T-helper 2 cell (primary cell): ENCODE results near the gene SLFN5.
"Not testable (repeated sequence)": the region's sequence is repeated elsewhere in the genome, so short reads cannot be mapped to it uniquely, and the experiment has no call there.

Experiments
- DNase-seq, 5 experiments: peaks; one replicate each; pipeline versions ENCODE4 v3.0.0 to v3.0.0-alpha.2; 2012 to 2022

Gene SLFN5

DNA sequence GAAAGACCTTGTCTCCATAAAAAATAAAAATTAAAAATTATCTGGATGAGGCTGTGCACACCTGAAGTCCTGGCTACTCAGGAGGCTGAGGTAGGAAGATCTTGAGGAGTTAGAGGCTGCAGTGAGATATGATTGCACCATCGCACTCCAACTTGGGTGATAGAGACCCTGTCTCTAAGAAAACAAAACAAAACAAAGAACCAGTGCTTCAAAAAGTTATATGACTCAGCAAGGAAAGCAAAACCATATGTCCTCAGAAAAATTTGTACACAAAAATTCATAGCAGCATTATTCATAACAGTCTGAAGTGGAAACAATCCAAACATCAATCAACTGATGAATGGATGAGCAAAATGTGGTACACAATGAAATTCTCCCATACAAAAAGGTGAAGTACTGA, 48.9 kb downstream of the SLFN5 start:
- DNase-seq = no peak

DNA sequence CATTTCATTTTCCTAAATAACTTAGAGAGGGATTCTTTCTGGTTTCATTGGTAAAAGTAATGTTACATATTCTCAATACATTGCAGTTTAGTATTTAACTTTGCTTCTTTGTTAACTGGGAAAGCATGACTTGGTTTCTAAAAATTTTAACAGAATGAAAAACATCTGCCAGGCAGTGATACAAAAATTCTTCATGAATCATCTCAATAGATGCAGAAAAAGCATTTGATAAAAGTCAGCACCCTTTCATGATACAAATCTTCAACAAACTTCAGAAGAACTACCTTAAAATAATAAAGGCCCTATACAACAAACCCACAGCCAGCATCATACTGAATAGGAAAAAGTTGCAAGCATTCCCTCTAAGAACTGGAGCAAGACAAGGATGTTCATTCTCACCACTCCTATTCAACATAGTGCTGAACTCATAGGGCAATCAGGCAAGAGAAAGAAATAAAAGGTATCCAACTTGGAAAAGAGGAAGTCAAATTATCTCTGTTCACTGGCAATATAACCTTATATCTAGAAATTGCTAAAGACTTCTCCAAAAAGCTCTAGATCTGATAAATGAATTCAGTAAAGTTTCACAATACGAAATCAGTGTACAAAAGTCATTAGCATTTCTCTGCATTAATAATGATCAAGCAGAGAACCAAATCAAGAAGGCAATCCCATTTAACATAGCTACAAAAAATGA, 50.4 kb downstream of the SLFN5 start:
- DNase-seq = no peak

DNA sequence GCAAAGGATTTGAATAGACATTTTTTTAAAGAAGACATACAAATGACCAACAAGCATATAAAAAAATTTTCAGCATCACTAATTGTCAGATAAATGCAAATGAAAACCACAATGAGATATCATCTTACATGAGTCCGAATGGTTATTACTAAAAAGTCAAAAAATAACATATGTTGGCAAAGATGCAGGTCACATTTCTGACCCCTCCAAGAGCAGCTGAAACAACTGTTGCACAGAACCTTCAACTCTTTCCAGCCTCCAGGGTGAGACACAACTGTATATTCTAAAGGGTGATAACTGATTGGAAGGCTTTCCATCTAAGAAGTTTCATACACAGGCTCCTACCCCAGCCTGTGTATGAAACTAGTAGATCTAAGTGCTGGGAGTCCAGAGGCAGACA, 51.9 kb downstream of the SLFN5 start:
- no peak for DNase-seq

DNA sequence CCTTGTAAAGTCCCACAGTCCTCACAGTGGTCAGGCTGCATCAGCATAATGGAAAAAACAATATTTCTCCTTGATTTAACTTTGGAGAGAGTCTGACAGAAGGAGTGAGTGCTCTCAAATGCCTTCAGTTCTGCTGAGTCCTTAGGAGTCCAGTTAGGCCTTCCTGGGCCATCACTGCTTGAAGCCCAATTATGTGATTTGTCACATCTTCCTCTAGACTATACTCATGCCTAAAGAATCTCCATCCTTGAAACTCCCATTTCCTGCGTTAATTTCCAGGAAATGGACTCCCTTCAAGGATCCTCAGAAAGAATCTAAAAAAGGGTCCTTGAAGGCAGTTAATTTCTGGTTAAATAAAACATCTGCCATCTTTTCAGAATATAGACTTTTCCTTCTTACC, 52.8 kb downstream of the SLFN5 start:
- DNase-seq = no peak

DNA sequence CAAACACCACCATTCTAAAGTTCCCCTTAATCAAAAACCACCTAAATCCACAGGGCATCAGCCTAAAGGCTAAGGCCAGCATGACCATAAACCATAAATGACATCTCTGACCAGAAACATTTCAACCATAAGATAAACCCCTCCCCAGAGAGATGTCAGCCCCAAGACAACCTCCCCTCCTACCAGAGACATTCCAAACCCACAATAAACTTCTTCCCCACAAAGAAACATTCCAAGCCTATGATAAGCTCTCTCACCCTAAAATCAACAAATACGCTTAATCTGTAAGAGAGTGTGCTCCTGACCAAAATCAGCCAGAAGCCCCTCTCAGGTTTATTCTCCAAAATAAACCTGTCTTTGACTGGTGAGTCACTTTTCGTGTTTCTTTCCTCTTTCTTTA, 54.8 kb downstream of the SLFN5 start:
- no peak for DNase-seq

DNA sequence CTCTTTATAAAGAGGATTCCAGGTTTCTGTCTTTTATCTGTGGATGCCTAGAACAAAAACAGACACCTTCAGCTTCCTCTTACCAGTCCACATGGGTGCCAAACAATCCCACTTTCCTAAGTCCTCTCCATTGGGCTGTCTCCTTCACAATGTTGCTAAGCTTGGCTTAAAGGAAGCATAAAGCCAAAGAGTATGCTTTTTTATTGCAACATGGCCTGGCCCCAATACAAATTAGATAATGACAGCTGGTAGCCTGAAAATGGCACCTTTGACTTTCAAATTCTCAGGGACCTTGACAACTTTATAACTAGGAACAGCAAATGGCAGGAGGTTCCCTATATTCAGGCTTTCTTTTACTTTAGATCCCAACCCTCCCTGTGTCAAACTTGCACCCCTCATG, 55.8 kb downstream of the SLFN5 start:
- DNase-seq = no peak

DNA sequence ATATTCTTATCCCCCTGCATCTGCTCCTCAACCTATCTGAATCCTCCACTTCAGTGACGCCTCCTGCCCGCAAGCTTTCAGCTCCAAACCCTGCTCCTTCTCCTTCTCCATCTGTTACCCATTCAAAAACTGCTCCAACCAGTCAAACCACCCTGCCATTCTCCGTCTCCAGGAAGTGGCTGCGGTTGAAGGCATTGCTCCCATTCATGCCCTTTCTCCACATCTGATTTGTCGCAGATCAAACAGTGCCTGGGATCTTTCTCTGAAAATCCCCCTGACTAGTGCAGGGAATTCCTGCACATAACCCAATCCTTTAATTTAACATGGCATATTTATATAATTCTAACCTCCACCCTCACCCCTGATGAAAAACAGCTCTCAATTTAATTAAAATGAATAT, 56.3 kb downstream of the SLFN5 start:
- DNase-seq = no peak

DNA sequence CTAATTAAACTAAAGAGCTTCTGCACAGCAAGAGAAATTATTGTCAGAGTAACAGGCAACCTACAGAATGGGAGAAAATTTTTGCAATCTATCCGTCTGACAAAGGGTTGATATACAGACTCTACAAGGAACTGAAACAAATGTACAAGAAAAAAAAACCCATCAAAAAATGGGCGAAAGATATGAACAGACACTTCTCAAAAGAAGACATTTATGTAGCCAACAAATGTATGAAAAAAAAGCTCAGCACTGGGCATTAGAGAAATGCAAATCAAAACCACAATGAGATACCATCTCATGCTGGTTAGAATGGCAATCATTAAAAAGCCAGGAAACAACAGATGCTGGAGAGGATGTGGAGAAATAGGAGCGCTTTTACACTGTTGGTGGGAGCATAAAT, 66.5 kb downstream of the SLFN5 start:
- not testable (repeated sequence) for DNase-seq

DNA sequence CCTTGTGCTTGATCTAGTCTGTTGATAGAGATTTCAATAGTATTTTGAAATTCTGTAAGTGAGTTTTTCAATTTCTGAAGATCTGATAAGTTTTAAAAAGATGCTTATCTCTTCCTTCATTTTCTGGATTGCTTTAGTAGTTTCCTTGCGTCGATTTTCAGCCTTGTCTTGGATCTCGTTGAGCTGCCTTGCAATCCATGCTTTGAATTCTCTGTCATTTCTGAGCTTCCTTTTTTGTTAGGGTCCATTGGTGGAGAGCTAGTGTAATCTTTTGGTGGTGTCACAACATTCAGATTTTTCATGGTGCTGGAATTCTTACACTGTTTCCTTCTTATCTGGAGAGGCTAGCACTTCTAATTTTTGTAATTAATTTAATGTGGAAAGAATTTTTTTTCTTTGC, 69.5 kb downstream of the SLFN5 start:
- DNase-seq = peak in 1 of 5 experiments; percentile 3

DNA sequence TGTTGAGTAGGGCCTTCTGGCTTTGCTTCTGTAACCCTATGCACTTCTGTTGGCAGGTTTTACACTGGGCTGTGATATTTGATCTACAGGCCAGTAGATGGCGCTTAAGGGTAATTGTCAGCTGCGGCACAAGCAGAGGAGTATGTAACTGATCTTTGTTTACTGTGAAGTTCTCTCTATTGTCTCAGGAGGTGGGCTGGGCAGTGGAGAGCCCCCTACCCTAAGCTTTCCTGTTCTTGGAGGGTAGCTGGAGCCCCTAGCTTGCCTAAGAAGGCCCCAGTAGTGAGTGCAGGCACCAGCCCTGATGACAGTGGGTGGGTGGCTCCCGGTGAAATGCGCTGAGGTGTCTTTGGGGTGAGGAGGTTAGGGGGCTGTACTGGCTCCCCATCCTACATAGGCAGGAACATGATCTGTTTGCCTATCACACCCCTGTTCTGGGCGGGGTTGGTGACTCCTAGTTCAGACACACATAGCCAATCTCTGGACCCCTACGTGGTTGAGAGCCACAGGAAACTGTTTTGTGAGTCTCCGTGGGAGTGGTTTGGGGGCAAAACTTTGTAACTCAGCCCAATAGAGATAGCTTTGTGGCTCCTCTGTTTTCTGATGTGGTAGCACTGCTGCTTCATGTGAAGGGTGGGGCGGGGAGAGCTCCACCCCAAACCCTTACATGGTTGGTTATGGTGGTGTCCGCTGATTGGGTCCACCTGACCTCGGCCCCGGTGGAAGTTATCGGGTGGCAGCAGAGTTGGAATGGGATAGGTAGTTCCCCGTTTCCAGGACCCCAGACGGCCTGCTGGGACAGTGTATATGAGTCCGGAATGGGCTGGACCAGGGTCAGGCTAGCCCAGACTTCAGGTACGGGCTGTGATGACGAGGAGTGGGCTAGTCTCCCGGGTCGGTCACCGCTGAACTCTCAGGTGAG, 70.2 kb downstream of the SLFN5 start:
- peak; percentile 43 to 98 (median 85) for DNase-seq

DNA sequence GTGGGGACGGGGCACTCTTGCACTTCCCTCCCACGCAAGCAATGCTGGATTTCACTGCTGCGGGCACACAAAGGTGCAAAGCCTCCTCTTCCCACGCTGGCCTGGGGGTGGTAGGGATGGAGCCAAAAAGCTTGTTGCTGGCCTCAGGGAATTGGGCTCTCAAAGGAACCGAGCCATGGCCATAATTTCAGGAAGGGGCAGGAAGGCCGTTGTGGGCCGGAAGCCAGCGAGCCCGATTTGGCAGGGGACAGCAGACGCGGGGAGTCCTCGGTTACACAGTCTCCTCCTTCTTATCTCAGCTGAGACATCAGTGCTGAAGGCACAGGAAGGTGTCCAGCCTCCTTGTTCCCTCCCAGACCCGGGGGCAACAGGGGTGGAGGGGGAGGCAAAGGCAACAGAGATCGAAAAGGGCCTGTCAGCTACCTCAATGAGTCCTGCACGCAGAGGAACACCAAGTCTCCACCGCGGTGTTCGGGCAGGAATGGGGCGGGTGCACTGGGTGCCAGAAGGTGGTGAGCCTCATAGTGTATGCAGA, 71.1 kb downstream of the SLFN5 start:
- DNase-seq = peak in 2 of 5 experiments; percentile 9 to 30

DNA sequence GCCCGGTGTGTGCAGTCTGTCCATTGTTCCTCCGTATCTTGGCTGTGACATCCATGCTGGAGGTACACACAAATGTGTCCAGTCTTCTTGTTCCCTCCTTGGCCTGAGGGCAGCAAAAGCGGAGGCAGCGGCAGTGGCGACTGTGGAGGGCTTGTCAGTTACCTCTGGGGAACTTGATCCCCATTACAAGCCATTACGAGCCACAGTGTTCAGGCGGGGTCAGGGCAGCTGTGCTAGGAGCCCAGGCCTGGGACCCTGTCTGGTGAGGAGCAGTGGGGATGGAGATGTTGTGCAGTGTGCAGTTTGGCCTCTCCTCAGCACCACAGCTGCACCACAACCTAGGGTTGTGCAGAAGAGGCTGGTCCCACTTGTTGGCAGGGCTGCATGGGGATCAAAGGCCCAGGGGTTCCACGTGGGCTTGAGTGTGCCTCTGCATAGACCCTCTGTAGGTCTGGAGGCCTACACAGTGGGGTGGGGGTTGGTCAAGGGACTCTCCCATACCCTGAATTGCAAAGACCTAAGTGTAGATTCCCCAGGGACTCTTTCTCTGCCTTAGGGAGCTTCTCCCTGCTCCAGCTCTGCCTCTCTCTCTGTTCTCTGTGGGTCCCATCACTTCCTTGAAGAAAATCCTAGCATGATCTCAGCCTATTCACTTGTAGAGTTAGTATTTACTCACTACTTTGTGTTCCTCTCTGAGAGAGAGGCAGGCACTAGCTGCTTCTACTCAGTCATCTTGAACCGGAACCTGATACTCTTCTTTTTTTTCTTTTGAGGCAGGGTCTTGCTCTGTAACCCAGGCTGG, 71.7 kb downstream of the SLFN5 start:
- peak in 1 of 5 experiments; percentile 9 for DNase-seq

DNA sequence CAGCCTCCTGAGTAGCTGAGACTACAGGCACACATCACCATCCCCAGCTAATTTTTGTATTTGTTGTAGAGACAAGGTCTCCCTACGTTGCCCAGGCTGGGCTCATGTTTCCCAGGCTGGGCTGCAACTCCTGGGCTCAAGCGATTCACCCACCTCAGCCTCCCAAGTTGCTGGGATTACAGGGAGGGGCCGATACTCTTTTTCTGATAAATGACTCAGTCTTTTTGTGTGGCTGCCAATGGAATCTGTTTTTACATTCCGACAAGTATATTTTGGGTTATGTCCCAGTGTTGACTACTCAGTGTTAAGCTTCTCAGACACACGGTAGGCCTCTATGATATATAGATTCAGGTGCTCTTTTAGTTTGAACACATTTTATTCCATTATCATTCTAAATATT, 72.4 kb downstream of the SLFN5 start:
- no peak for DNase-seq

DNA sequence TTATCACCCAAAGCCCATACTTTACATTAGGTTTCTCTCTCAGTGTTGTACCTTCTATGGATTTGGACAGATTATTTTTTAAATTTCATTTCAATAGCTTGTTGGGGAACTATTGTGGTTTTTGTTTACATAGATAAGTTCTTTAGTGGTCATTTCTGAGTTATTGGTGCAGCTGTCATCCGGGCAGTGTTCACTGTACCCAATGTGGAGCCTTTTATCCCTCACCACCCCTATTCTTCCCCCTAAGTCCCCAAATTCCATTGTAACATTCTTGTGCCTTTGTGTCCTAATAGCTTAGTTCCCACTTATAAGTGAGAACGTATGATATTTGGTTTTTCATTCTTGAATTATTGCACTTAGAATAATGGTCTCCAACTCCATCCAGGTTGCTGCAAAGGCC, 73.1 kb downstream of the SLFN5 start:
- DNase-seq = no peak

DNA sequence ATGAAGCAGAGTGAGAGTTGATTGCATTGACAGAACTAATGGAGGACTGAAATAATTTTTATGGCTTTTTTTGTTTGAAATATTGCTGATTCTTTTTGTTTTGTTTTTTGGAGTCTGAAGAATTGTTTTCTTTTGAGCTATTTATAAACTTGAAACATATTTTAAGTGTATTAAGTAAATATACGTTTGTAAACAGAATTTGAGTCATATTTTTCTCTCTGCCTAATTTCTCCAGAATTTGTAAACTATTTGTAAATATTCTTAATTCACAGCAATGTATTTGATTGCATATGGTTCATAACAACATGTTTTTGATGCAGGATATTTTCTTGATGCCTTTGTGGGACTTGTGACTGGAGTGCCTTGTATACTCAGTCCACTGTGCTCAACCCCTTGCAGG, 79.9 kb downstream of the SLFN5 start:
- no peak for DNase-seq
